Daoy (cell line): ENCODE measurements around the gene ZFY. TPM values are rescaled to one million over a fixed set of nuclear protein-coding genes. Genes with fewer than 3 reads are reported as not detected.
"Not testable (repeated sequence)": the region's sequence is repeated elsewhere in the genome, so short reads cannot be mapped to it uniquely, and the experiment has no call there.

Source experiments
- DNase-seq: peaks from one replicate; pipeline ENCODE4 v3.0.0-alpha.2; 2015; ENCODE audit warnings: low read depth
- total RNA-seq: library from RNA; depleted of rRNA; stranded (reverse); fragments of >200 nt; shearing (Covaris generic); gene quantifications from 2 replicates; pipeline ENCODE4 v1.2.3, GENCODE V29; 2014; rRNA removed

Gene ZFY
- total RNA-seq, 1 experiment from 2014 or later: 0.17 TPM

- DNase-seq: no peak
These were observed 38.0 kb downstream of the ZFY start for GRCh38 chrY:2973110-2973751.

GRCh38 chrY:2979283-2979682, 44.1 kb downstream of the ZFY start:
- no peak for DNase-seq

- DNase-seq: no peak
These were observed 49.3 kb downstream of the ZFY start for GRCh38 chrY:2984491-2984890.

DNA sequence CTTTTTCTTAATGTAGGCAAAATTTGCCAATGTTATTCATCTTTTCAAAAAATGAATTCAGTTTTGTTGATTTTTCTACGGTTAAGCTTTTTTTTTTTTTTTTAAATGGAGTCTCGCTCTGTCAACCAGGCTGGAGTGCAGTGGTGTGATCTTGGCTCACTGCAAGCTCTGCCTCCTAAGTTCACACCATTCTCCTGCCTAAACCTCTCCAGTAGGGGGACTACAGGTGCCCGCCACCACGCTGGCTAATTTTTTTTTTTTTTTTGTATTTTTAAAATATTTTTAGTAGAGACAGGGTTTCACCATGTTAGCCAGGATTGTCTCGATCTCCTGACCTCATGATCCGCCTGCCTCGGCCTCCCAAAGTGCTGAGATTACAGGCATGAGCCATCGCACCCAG, 52.0 kb downstream of the ZFY start:
- not testable (repeated sequence) for DNase-seq

GRCh38 chrY:2997369-2997768, 62.2 kb downstream of the ZFY start:
- DNase-seq: not testable (repeated sequence)

DNA sequence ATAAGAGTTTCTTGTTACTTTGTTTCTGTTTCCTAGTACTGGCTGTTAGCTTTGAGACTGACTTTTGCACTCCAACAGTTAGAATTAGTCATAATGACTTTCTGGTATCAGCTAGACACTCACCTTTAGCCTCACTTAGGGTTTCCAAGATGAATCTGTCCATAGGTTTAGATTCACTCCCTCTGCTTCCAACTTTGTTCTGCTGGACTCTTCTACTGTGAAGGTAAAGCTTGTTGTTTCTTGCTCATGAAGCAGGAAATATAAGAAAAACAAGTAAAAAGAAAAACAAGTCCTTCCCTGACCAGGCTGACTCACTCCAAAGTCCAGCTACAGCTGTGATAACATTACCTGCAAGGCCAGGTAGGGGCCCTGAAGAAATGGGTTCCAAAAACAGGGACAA, 67.0 kb downstream of the ZFY start:
- DNase-seq: no peak

GRCh38 chrY:3002680-3003515, 67.7 kb downstream of the ZFY start:
- DNase-seq: no peak

DNA sequence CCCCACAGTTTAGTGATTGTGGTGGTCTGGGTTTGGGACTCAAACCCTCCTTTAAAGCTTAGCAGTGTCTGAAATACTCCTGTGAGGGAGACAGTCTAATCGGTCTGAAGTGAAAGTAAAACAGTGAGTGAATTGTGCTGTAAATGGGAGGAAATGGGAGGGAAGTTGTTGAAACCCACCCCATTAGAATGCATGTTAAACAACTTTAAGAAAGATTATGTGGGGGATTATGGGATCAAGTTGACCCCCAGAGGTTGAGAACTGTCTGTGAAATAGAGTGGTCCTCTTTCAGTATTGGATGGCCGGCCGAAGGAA, 68.3 kb downstream of the ZFY start:
- no peak for DNase-seq

- DNase-seq: no peak
These were observed 68.7 kb downstream of the ZFY start for GRCh38 chrY:3003846-3004245.

- DNase-seq: not testable (repeated sequence)
These were observed 70.8 kb downstream of the ZFY start for GRCh38 chrY:3006031-3006430.

DNA sequence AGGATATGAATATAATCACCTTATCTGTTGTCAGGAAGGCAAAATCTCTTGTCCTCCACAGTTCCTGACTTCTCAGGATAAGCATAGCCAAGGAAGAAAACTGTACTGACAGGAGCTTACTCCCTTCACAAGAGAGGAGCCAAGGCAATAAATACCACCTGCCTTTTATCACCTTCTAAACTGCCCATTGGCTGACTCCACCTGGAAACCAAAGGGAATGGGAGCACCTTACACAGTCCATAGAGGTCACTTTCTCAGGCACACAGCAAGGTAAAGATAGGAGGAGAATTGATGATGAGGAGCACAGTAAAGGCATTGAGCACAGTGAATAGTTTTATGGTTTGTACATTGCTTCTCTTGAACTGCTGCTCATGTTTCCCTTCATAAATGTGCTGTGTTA, 72.8 kb downstream of the ZFY start:
- no peak for DNase-seq

DNA sequence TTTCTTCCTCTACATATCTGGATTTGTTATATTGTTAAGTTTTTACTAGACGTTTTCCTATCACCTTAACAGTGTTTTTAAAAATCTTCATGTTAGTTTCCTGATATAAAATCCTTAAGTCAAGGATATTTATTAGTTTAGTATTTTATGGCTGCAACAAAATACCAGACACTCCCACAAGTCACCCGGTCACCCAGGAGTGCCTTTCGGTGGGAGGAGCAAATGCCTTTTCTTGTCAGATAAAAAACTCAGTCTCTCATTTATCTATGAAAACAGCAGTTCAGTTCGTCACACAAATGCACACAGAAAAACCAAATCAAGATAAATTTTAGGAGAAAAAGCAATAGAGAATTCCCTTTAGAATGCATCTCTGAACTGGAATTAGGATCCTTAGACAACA, 77.0 kb downstream of the ZFY start:
- DNase-seq: no peak

DNA sequence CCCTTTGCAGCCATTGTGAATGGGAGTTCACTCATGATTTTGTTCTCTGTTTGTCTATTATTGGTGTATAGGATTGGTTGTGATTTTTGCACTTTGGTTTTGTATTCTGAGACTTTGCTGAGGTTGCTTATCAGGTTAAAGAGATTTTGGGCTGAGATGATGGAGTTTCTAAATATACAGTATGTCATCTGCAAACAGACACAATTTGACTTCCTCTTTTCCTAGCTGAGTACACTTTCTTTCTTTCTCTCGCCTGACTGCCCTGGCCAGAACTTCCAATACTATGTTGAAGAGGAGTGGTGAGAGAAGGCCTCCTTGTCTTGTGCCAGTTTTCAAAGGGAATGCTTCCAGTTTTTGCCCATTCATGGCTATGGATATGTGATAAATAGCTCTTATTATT, 81.4 kb downstream of the ZFY start:
- no peak for DNase-seq

GRCh38 chrY:3018546-3018945, 83.4 kb downstream of the ZFY start:
- DNase-seq: no peak

DNA sequence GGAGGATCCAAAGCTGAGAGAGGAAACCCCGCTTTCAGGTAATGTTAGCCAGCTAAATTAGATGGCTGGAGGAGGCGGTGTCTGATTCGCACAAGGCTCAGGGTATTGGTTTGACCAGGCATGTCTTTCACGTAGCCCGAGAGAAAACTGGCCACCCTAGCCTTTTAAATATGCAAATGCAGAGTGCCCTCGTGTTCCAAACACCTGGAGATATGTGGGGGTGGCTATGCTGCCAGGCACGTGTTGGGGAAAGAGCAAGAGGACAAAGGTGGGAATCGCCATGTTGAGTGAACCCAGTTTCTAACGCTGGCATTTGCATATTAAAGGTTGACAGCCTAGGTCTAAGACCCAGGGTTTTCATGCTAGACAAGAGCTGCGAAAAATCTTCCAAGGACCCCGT, 84.4 kb downstream of the ZFY start:
- DNase-seq: no peak

DNA sequence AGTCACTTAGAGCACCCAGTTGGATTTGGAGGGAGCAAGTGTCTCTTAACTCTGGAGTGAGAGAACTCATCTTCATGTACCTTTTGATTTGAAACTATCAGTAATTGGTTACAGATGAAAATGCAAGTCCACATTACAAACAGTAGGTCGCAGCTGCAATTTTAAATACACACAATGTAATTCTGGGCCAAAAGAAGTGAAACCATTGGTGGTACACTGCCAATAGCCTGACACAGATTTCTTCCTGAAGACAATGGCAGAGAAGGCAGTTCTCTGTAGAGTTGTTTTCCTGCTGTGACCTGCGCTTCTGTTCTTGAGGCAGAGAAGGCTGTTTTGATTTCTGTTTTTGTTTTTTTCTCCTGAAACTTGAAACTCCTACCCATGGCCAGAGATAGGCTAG, 86.0 kb downstream of the ZFY start:
- no peak for DNase-seq

GRCh38 chrY:3023606-3024005, 88.4 kb downstream of the ZFY start:
- DNase-seq: no peak

DNA sequence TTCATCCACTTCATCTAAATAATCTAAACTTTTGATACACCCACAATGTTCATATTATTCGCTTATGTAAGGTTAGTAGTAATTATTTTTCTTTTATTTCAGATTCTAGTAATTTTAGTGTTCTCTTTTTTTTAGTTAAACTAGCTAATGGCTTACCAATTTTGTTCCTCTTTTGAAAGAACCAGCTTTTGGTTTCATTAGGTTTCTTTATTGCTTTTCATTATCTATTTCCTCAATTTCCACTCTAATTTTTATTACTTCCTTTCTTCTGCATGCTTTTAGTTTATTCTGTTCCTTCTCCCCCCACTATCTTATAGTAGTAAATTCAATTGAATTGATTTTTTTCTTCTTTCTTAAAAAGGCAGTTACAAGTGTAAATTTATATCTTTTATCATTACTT, 90.2 kb downstream of the ZFY start:
- DNase-seq: no peak

Other genes with a start within 250 kb of the ZFY start
- gene SRY, start 147.7 kb upstream of the ZFY start, total RNA-seq: not detected in 2 replicates
- gene RPS4Y1, start 93.8 kb upstream of the ZFY start, total RNA-seq: 4.2 and 6.1 TPM in 2 replicates